ENCODE results near the gene RPTOR.
"Not testable (repeated sequence)": the region's sequence is repeated elsewhere in the genome, so short reads cannot be mapped to it uniquely, and the experiment has no call there.

RPTOR gene

DNA sequence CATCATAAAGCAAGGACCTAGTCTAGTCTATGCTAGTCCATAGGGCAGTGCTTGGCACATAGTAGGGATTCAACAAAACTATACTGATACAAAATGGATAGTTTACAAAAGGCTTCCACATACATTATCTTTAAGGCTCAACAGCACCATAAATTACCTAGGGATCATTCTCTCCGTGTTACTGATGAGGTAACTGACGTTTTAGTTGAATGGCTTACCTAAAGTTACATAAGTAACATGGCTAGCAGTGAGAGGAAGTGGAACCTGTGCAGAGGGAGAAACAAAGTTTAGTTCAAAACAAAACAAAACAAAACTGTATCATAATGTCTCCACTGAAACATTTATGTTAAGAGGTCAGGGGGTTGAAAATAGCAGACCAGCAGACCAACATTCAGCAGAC lies 7.9 kb downstream of the RPTOR start:
- DNase-seq = no peak

DNA sequence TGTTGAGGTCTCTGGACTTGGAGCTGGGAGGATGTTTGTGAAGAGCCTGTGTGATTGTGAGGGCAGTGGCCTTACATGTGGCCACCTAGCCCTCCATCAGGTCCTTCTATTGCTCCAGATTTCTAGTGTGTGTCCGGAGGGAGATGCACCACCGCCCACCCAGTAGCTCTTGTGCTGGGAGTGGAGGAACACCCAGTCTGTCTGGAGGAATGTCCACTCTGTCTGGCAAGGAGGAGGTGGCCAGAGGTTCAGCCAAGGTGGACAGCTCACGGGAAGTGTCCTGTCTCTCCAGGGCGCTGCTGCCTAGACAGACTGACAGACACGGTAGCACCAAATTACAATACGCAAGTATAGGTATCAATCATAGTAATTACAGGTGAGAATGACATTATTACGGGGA lies 10.6 kb downstream of the RPTOR start:
- DNase-seq = no peak

DNA sequence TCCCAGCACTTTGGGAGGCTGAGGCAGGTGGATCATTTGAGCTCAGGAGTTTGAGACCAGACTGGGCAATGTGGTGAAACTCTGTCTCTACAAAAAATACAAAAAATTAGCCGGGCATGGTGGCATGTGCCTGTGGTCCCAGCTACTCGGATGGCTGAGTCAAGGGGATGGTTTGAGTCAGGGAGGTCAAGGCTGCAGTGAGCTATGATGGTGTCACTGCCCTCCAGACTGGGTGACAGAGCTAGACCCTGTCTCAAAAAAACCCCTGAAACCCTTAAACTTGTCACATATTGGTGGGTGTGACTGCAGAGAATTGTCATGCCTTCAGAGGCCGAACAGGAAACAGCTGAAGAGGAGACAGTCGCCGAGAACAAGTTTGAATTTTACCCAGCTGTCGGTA lies 13.4 kb downstream of the RPTOR start:
- no peak for DNase-seq

DNA sequence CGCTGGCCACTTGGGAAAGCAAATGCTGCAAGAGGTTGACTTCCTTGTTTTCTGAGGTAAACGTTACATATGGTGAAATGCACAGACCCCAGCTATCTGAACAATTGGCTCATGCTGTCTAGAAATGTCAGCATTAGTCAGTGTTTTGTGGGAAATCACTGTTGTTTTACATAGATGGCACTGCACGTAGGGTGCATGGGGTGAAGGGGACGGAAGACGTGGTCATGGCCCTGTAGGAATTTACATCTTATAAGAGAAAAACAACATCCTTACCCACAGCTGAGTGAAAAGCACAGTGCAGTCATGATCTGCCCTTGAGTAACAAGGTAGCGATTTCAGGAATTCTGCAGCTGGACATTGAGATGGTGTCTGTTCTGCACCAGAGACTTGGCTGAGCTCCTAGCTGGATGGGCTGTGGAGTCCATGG lies 15.2 kb downstream of the RPTOR start:
- no peak for DNase-seq

DNA sequence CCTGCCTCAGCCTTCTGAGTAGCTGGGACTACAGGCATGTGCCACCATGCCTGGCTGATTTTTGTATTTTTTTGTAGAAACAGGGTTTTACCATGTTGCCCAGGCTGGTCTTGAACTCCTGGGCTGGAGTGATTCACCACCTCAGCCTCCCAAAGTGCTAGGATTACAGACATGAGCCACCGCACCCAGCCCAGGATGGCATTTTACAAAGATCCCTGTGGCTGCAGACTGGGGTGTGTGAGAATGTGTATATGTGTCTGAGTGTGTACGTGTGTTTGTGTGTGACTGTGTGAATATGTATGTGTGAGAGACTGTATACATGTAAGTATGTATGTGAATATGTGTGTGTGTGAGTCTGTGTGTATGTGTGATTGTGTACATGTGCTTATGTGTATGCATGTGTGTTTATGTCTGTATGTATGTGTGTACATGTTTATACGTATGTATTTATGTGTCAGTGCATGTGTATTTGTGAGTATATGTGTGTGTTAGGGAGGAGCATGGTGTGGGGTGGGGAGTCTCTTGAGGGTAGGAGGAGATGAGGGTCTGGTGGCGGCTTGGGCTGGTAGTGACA lies 17.0 kb downstream of the RPTOR start:
- DNase-seq = no peak

DNA sequence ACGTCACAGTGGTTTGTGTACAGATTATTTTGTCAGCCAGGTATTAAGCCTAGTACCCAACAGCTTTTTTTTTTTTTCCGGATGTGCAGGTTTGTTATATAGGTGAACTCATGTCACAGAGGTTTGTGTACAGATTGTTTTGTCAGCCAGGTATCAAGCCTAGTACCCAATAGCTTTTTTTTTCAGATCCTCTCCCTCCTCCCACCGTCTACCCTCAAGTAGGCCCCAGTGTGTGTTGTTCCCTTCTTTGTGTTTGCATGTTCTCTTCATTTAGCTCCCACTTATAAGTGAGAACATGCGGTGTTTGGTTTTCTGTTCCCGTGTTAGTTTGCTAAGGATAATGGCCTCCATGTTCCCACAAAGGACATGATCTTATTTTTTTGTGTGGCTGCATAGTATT lies 19.9 kb downstream of the RPTOR start:
- DNase-seq = no peak

DNA sequence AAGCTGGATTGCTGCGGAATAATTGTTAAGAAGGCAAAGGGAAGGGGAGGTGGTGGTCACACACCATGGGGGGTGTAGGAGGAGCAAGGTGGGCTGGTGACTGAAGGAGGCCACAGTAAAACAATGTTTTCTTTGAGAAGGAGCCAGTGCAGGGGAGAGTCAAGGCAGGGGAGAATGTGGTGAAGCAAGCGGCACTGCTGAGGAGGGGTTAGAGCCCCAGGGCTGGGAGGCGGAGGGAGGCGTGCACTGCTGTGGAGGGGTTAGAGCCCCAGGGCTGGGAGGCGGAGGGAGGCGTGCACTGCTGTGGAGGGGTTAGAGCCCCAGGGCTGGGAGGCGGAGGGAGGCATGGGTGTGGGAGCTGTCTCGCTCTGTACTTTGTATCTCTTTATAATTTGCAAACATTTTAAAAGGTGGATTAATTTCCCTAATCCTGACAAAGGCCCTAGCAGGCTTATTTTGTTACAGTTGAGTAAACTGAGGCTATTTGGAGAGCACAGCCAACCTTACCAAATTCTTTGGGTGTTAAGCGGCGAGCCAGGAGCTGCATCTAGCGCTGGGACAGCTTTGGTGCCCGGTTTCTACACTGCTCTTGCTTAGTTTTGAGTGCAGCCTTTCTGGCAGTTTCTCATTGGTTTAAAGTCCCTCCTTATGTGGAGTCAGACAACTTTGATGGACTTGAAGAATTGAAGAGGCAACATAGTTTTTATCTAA lies 20.9 kb downstream of the RPTOR start:
- DNase-seq = no peak

DNA sequence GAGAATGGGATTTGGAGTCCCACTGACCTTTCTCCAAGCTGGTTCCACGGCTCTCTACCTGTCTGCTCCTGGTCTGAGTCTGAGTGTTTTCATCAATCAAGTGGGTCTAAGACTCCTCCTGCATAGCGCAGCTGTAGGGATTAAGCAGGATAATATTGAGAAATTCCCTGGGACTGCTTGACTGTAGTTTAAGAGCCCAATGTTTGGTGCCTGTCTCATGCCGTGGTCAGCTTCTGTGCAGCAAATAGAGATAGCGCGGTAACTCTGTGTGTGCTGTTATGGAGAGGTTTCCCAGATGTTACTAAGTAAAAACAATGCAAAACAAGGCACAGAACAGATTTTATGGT lies 21.4 kb downstream of the RPTOR start:
- DNase-seq = no peak

DNA sequence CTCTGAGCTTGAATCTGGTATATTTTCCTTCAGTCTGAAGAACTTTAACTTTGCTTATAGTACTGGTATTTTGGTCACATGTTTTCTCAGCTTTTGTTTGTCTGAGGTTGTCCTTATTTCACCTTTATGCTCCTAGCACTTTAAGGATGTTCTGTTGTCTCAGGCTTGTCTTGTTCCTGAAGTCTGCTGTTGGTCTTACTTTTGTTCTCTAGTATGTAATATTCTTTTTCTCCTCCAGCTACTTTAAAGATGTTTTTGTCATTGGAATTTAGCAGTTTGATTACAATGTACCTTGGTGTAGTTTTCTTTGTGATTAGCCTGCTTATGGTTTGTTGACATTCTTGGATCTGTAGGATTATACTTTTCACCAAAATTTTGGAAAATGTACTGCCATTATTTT lies 23.6 kb downstream of the RPTOR start:
- DNase-seq = no peak

DNA sequence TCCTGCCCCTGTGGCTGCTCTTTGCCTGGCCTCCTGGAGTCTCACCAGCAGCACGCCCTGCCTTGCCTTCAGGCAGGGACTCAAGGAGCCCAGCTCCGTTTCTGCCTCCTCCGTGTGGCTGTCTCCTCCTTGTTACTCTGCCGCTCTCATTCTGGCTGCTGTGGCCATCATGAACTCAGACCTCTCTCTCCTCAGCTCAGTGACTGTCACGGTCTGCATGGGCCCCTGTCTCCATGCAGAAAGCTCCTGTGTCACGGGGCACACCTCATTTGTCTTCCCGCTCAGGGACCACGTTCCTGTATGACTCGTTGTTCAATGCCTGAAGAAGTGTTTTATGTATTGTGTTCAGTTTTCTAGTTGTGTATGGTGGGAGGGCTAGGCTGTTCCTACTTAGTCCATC lies 25.3 kb downstream of the RPTOR start:
- DNase-seq = no peak

DNA sequence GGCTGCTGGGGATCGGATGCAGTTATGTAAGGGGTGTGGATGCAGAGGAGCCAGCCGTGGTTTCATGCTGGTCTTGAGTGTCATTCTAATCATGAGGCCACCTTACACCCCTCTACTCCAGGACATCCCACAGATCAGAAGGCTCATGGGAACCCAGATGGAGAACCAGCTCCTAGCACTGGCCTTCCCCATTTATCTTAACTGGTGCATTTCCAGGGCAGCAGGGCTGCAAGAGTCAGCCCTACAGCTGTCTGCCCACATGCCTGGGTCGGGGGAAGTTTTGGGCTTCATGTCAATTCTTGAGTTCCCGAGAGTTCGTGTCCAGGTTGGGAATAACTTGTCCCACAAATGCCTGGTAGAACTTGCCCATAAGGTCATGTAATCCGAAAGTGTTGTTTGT lies 29.1 kb downstream of the RPTOR start:
- no peak for DNase-seq

DNA sequence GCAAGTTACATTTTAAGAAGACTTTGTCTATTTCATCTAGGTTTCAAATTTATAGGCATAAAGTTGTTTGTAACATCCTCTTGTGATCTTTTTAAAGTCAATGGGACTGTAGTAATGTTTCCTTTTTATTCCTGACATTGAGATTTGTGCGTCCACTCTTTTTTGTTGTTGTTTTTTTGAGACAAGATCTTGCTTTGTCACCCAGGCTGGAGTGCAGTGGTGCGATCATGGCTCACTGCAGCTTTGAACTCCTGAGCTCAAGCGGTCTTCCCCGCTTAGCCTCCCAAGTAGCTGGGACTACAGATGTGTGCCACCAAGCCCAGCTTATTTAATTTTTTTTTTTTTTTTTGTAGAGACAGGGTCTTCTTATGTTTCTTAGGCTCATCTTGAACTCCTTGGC lies 29.9 kb downstream of the RPTOR start:
- DNase-seq = no peak

DNA sequence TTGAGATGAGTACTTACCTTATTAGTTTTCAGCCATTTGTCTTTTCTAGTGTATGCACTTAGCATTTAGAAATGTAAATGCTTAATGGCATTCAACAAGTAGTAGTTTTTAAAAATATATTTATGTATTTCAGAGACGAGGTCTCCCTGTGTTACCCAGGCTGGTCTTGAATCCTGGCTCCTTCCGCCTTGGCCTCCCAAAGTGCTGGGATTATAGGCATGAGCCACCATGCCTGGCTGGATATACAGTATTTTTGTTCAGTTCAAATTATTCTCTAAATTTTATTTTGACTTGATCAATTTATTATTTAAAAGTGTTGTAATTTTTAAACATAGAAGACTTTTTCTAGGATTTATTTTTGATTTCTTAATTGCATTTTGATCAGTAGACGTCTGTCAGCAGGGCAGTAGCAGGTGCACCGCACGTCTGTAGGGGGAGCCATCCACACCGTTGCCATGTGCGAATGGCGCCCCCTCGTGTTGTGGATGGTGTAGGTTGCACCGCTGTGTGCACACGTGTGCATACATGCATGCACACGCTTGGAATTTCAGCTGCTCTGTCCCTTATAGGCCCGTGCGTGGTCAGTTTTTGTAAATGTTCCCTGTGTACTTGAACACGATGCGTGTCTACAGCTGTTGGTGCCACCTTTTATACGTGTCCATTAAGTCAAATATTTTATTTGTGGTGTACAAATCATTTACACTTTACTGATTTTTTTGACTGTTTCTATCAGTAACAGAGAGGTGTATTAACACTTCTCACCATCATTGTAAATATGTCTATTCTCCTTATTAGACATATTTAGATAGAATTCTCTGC lies 30.6 kb downstream of the RPTOR start:
- peak; percentile 83 for DNase-seq

DNA sequence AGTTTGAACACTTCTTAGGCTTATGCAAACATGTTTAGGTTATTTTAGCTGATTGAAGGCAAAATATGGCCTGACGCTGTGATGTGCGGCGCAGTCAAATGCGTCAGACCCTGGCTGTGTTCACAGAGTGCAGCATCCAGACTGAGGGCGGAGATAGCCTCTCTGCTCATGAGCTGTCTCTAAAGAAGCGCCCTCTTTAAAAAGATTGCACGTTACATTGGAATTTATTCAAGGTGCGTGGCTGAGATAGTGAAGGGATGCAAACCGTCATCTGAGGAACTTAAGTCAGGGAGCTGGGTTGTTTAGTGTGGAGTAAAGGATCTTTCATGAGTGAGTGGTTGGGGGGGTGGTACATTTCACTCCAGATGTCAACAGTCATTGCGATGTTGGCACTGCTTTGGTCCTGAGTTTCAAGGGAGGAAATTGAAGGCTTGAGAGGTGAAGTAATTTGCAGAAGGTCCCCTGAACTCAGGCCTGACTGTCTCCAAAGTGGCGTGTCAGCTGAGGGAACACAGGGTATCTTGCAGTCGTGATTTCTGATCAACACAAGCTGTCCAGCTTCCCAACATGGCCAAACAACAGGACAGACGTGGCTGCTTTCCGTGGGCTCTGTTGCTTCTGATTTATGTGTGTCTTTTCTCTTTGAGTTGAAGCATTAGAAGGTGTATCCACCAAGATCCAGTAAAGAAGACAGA lies 33.4 kb downstream of the RPTOR start:
- no peak for DNase-seq

DNA sequence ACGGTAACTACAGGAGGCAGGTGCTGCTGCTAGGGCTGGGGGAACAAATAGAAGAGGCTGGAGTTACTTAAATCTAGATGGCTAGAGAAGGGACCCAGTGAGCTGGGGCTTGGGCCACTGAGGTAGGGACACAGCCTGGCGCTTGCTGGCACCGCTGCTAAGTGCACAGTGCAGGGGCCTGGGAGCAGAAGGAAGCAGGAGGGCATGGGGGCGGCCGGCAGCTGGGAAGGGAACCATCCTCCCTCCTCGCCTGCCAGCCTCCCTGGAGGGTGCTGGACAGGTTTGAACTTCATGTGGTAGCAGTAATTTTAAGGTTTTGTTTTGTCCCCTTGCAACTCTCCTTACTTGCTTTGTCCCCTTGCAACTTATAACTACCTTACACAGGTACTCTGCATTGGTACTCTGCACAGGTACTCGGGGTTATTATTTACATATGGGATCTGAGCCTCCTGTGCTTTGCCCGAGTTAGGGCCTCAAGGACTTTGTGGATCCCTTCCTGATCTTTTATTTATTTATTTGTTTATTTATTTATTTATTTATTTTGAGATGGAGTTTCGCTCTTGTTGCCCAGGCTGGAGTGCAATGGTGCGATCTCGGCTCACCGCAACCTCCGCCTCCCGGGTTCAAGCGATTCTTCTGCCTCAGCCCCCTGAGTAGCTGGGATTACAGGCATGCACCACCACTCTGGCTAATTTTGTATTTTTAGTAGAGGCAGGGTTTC lies 34.2 kb downstream of the RPTOR start:
- DNase-seq = not testable (repeated sequence)

DNA sequence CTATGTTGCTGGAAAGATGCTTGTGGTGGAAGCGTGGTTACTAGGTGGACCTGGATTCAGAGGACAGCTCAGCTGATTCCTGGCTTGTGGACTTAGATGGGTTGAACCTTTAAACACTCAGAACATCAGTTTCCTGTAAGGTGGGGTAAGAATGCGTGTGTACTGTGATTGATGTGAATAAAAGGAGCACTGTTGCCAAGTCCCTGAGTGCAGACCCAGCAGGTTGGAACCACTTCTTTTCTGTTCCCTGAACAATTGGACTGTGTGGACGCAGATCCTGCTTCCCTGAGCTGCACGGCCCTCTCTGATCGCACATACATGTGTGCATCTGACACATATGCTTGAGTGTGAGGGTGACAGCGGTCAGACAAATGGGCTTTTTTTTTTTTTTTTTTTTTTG lies 37.5 kb downstream of the RPTOR start:
- no peak for DNase-seq

DNA sequence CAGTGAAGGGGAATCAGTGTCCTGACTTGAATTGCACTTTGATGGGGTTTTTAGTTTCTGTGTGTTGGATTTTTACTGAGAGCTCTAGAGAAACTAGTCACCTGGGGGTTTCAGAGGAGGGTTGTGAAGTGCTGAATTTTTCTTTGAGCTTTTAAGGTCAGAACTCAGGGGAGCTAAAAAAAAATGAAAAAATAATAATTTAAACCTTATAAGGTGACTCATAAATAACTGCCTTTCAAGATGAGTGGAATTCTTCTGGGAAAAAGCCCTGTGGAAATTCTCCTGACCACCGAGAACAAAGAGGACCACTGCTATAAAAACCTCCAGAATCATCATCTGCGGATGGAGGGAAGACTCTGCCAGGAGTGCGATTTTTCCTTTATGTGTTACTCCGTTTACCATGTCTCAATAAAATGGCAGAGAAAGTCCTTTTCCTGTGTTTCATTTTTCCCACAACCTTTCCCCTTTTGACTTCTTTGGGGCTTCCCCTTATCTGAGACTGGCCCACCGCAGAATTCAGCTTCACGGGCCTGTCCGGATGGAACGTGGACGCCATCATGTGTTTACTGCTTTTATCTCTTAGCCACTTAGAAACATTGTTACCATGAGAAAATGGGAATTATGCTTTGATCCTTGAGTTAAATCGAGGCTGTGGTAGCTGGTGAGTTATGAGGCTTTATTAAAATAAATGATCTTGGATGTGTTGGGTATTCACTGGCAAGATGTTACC lies 39.7 kb downstream of the RPTOR start:
- DNase-seq = no peak

DNA sequence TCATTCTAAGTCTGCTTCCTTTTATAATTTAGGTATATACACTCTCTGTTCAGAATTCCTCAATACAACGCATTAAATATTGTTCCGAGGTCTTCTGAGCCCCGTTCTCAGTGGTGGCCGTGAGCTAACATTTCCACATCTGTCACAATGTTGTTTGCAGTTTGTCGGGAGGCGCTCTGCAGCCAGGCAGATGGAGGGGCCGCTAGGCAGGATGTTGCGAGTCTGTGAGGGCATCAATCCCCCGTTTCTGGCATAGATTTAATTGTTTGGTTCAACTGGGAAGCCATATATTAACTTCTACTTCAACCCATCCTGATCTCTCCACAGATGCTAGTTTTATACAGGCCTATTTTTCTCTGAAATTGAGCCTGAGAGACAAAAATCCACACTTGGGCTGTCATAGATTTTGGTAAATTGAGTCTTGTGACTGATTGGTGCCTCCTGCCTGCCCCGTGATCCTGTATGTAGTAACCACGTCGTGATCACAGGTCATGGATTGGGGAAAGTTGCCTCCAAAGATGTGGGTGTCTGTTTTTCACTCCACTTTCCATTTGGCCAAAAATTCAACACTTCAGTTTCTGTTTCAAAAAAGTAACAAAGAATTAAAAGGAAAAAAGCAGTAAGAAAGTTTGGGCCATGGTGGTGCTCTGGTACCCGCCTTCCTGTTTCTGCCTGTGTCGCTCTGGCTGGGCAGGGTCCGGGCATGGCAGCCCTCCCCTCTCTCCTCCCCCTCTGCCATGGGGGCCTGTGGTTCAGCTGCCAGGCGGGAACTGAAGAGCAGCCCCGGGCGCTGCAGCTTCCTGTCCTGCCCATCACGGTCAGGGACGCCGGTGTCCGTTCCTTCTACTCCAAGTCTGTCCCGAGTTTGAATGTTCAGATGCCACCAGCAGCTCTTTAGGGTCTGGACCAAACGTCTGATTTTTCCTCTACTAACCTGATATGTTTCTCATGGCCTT lies 41.5 kb downstream of the RPTOR start:
- no peak for DNase-seq

DNA sequence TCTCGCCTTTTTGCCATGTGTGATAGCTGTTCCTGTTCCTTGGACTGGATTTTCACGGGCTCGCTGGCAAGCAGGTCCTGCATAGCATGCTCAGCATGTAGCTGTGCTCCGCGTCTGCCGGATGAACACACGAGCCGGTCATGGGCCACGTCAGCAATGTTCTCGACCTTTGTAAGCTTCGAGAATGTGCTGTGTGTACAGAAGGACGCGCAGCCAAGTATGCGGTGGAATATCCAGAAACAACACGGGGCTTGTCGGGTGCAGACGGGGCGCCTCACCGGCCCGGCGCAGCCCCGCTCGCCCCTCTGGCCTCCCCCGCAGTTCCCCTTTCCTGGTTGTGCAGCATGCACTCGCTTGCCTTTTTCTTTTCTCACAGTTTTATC lies 42.2 kb downstream of the RPTOR start:
- no peak for DNase-seq

DNA sequence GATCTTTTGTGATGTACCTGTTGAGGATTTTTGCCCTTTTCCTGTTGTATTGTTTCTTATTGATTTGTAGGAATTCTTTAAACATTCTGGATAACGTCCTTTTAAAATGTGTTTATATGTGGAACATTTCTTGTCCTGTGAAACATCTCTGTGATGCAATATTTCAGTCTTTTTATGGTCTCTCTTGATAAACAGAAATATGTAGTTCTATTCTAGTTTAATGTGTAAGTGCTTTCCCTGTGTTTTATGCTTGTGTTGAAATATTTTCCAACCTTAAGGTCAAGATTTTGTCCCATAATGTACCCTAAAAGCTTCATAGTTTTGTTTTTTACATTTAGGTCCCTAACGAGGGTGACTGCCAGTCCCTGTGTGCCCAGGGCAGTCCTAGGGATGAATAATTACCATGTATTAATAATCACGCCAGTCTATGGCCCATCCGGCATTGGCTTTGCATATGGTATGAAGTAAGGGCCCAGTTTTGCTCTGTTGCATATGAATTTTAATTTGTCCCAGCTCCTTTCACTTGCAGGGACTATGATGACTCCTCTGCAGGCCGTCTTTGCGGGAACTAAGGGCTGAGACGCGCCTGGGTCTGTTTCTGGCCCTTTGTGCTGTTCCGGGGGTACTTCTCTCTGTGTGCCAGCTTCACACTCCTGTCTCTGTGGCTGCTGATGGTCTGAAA lies 44.2 kb downstream of the RPTOR start:
- DNase-seq = no peak

DNA sequence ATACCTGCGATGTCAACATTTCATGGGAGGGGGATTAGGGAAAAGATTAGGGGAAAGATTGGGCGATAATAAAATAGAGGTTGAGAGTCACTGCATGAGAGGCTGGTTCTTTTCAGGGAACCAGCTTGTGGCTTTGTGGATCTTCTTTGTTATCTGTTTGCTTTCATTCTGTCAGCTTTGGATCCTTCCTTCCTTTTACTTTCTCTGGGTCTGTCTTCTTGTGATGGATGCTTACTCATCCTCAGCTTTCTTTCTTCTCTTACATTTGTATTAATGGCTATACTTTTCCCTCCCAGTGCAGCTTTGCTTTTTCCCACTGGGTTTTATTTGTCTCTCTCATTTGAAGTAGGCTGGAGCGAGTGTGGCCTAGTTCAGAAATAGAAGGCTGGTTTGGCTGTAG lies 47.1 kb downstream of the RPTOR start:
- DNase-seq = no peak
